ENCODE measurements around the gene SPATA3. TPM values are rescaled to one million over a fixed set of nuclear protein-coding genes. Genes with fewer than 3 reads are reported as not detected.

The SPATA3 gene
- total and polyA plus RNA-seq, 2 of the 13 experiments (the other 11 are each of a cell fraction or from before 2014, with no cell fraction given), result not detected

GRCh38 chr2:231033147-231034132 is 37.5 kb downstream of the SPATA3 start (continued):
- TF ChIP-seq ZNF318 (CRISPR knock-in tag; IDR thresholded peaks at IDR 0.05) (no peak), ZNF670 (CRISPR knock-in tag; IDR thresholded peaks at IDR 0.05; ENCODE audit: borderline replicate concordance) (no peak), ZNF784 (CRISPR knock-in tag; IDR thresholded peaks at IDR 0.05; ENCODE audit: borderline replicate concordance) (peak; percentile 45; the same call in 1 of the 2 replicates), IRX3 (CRISPR knock-in tag; IDR thresholded peaks at IDR 0.05; ENCODE audit: borderline replicate concordance, low read depth) (no peak), ZNF768 (CRISPR knock-in tag; IDR thresholded peaks at IDR 0.05) (no peak), IRF2 (CRISPR knock-in tag; IDR thresholded peaks at IDR 0.05) (0 out of 2 replicates have a peak, but pooled peaks have one; percentile 16), ZFP41 (CRISPR knock-in tag; IDR thresholded peaks at IDR 0.05; ENCODE audit: borderline replicate concordance) (no peak), ZNF34 (CRISPR knock-in tag; IDR thresholded peaks at IDR 0.05; ENCODE audit: borderline replicate concordance) (0 out of 2 replicates have a peak, but pooled peaks have one; percentile 8), DPF2 (CRISPR knock-in tag; IDR thresholded peaks at IDR 0.05; ENCODE audit: borderline replicate concordance, low read depth) (0 out of 2 replicates have a peak, but pooled peaks have one; percentile 11), MTA1 (CRISPR knock-in tag; IDR thresholded peaks at IDR 0.05; ENCODE audit: borderline replicate concordance) (peak; percentile 50; the same call in 1 of the 2 replicates), ZBTB20 (CRISPR knock-in tag; IDR thresholded peaks at IDR 0.05; ENCODE audit: borderline replicate concordance, low read depth) (no peak), FOXM1 (CRISPR knock-in tag; IDR thresholded peaks at IDR 0.05) (no peak)
- TF ChIP-seq, protein P1, sequence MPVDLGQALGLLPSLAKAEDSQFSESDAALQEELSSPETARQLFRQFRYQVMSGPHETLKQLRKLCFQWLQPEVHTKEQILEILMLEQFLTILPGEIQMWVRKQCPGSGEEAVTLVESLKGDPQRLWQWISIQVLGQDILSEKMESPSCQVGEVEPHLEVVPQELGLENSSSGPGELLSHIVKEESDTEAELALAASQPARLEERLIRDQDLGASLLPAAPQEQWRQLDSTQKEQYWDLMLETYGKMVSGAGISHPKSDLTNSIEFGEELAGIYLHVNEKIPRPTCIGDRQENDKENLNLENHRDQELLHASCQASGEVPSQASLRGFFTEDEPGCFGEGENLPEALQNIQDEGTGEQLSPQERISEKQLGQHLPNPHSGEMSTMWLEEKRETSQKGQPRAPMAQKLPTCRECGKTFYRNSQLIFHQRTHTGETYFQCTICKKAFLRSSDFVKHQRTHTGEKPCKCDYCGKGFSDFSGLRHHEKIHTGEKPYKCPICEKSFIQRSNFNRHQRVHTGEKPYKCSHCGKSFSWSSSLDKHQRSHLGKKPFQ (CRISPR knock-in tag; IDR thresholded peaks at IDR 0.05; ENCODE audit: insufficient replicate concordance), result peak; percentile 47
- TF ChIP-seq, protein P2, sequence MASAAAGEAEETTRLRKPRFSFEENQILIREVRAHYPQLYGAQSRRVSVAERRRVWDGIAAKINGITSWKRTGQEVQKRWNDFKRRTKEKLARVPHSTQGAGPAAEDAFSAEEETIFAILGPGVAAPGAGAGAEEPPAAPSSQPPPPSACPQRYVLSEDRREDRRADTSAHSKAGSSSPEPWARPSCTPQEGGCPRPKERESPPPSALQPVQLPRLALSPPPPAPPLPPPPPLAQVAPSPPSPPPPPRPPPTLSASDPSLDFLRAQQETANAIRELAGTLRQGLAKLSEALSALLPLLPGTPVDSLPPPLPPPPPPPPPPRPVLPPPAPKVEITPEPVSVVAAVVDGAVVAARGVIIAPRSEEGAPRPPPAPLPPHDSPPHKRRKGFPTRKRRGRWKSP (CRISPR knock-in tag; IDR thresholded peaks at IDR 0.05), result 0 out of 2 replicates have a peak, but pooled peaks have one; percentile 26
